Head of caudate nucleus (tissue), 42 donors: ENCODE results near the gene PHLDA3.

Experiments
- DNase-seq, 42 donors: peaks; one replicate each; pipeline versions ENCODE4 v3.0.0 to v3.0.0-alpha.2; 2020 to 2021; ENCODE audit warnings: mixed read lengths in 7 of 42
- intact Hi-C: fragments of 100-400 bp; cut with DNase I; formaldehyde crosslinking; loops from one replicate; pipeline ENCODE4 v1.15.0; 2022

Gene PHLDA3

GRCh38 chr1:201468844-201469644, at the start of gene PHLDA3:
Gene PHLDA3 (minus strand): TSS chr1:201469188. CDS start chr1:201468786, 402 bp downstream.
- intact Hi-C loops = loop anchor here (2.0 kb wide), 1 partner anchor 20 kb away; no protein-coding TSS in a partner anchor
- peak; percentile 81 to 98 (median 93) for DNase-seq

- DNase-seq = no peak
- intact Hi-C loops = no loop called here
Observed at GRCh38 chr1:201518071-201518470, 49.1 kb upstream of the PHLDA3 start.

- intact Hi-C loops = no loop called here
Observed at GRCh38 chr1:201517631-201518030, 48.6 kb upstream of the PHLDA3 start.

GRCh38 chr1:201516511-201517127, 47.6 kb upstream of the PHLDA3 start:
- no peak for DNase-seq
- intact Hi-C loops = no loop called here

More at GRCh38 chr1:201517631-201518030, 48.6 kb upstream of the PHLDA3 start:
- DNase-seq = peak in 1 of 42 donors; percentile 1

GRCh38 chr1:201515895-201516294, 46.9 kb upstream of the PHLDA3 start:
- intact Hi-C loops = no loop called here
- peak in 1 of 42 donors; percentile 1 for DNase-seq

GRCh38 chr1:201515062-201515750, 46.2 kb upstream of the PHLDA3 start:
- DNase-seq = no peak
- intact Hi-C loops = no loop called here

GRCh38 chr1:201514466-201514865, 45.5 kb upstream of the PHLDA3 start:
- intact Hi-C loops = loop anchor here (5.0 kb wide), 1 partner anchor 67 kb away; no protein-coding TSS in a partner anchor

GRCh38 chr1:201513498-201514243, 44.7 kb upstream of the PHLDA3 start:
- DNase-seq = peak in 8 of 42 donors; percentile 52 to 78 (median 60)
- intact Hi-C loops = loop anchor here (1.0 to 5.0 kb wide), 2 partner anchors 31 to 66 kb away; no protein-coding TSS in a partner anchor

More at GRCh38 chr1:201514466-201514865, 45.5 kb upstream of the PHLDA3 start:
- no peak for DNase-seq

- intact Hi-C loops = loop anchor here (5.0 kb wide), 1 partner anchor 65 kb away; no protein-coding TSS in a partner anchor
- peak; percentile 61 to 90 (median 77) for DNase-seq
Observed at GRCh38 chr1:201511941-201512539, 43.1 kb upstream of the PHLDA3 start.

GRCh38 chr1:201511396-201511940, 42.5 kb upstream of the PHLDA3 start:
- intact Hi-C loops = loop anchor here (5.0 kb wide), 1 partner anchor 64 kb away; no protein-coding TSS in a partner anchor
- peak in 2 of 42 donors; percentile 17 to 37 for DNase-seq

- intact Hi-C loops = loop anchor here (5.0 kb wide), 1 partner anchor 63 kb away; no protein-coding TSS in a partner anchor
- no peak for DNase-seq
Observed at GRCh38 chr1:201510734-201511133, 41.7 kb upstream of the PHLDA3 start.

GRCh38 chr1:201509601-201510374, 40.8 kb upstream of the PHLDA3 start:
- intact Hi-C loops = loop anchor here (5.0 kb wide), 1 partner anchor 62 kb away; no protein-coding TSS in a partner anchor

GRCh38 chr1:201508809-201509208, 39.8 kb upstream of the PHLDA3 start:
- DNase-seq = no peak
- intact Hi-C loops = no loop called here

More at GRCh38 chr1:201509601-201510374, 40.8 kb upstream of the PHLDA3 start:
- DNase-seq = no peak

- no peak for DNase-seq
- intact Hi-C loops = no loop called here
Observed at GRCh38 chr1:201507360-201507675, 38.3 kb upstream of the PHLDA3 start.

- intact Hi-C loops = no loop called here
- peak; percentile 84 to 96 (median 92) for DNase-seq
Observed at GRCh38 chr1:201506557-201507359, 37.8 kb upstream of the PHLDA3 start, which contains the start of gene CSRP1. Gene CSRP1 (minus strand): TSS chr1:201507123. CDS start chr1:201496303, 10,820 bp downstream.

- intact Hi-C loops = no loop called here
- DNase-seq = peak in 8 of 42 donors; percentile 48 to 65 (median 58)
Observed at GRCh38 chr1:201506092-201506491, 37.1 kb upstream of the PHLDA3 start.
